Muscle of leg (tissue), 11 donors: ENCODE results near the gene BCR. TPM values are rescaled to one million over a fixed set of nuclear protein-coding genes. Genes with fewer than 3 reads are reported as not detected.
A peak's percentile ranks its signal among the peaks of the same experiment; 100 is the strongest.

Experiments
- DNase-seq: peaks from one replicate; pipeline ENCODE4 v3.0.0; 2013
- H3K27ac ChIP-seq: one replicate; pipeline ENCODE4 v1.5.1; 2013; ENCODE audit warnings: mild to moderate bottlenecking, low read length, control low read depth
- H3K27me3 ChIP-seq: one replicate; pipeline ENCODE4 v1.6.1; 2013; ENCODE audit warnings: low read length; ENCODE audit not compliant: control insufficient read depth, insufficient read depth
- H3K36me3 ChIP-seq: one replicate; pipeline ENCODE4 v1.6.1; 2013; ENCODE audit warnings: low read length; ENCODE audit not compliant: control insufficient read depth, insufficient read depth
- H3K4me1 ChIP-seq: one replicate; pipeline ENCODE4 v1.6.1; 2013; ENCODE audit warnings: low read length; ENCODE audit not compliant: control insufficient read depth, insufficient read depth
- H3K4me3 ChIP-seq: one replicate; pipeline ENCODE4 v1.5.1; 2013; ENCODE audit warnings: low read length, control low read depth
- H3K9me3 ChIP-seq: replicated peaks from 2 replicates; pipeline ENCODE4 v1.6.1; 2013; ENCODE audit warnings: low read depth, low read length; ENCODE audit not compliant: control insufficient read depth
- WGBS: methylation state at CpG from one replicate; pipeline ENCODE4 v1.1.5; 2013; ENCODE audit warnings: missing lambda C conversion rate; ENCODE audit not compliant: insufficient coverage; 5-methylcytosine and 5-hydroxymethylcytosine counted together
- polyA plus RNA-seq, 8 donors: library from polyadenylated mRNA; unstranded; fragments of 120-200 nt; gene quantifications; one replicate each; pipeline versions ENCODE4 v1.2.1 to v1.2.3, GENCODE V29; 2013; ENCODE audit warnings: inconsistent platforms in 1 of 8, low replicate concordance in 1 of 8; ENCODE audit not compliant: insufficient read length in 8 of 8, insufficient read depth in 1 of 8
- total RNA-seq: library from RNA; stranded (reverse); fragments of 120-200 nt; gene quantifications from one replicate; pipeline ENCODE4 v1.2.4, GENCODE V29; 2013

Gene BCR
- total and polyA plus RNA-seq, 9 donors = 12.7 to 27.0 (median 17.7) TPM

GRCh38 chr22:23229646-23230045 is 49.3 kb downstream of the BCR start:
- Histone ChIP-seq H3K36me3 (no peaks in the 10 kb centered on the region), H3K4me3 (no peak overlapping the region), H3K27me3 (peaks cover 35% of the 10 kb centered on the region), H3K27ac (no peak overlapping the region), H3K9me3 (peaks cover 17% of the 10 kb centered on the region), H3K4me1 (peaks cover 70% of the 10 kb centered on the region)
- WGBS = 93% methylated on average over 2 of the region's 4 CpGs
- DNase-seq = no peak

- H3K4me1 ChIP-seq = peaks cover 65% of the 10 kb centered on the region
- no peaks in the 10 kb centered on the region for H3K36me3 ChIP-seq
- H3K27ac ChIP-seq = no peak overlapping the region
- peaks cover 37% of the 10 kb centered on the region for H3K27me3 ChIP-seq
- H3K9me3 ChIP-seq = peaks cover 17% of the 10 kb centered on the region
- no peak overlapping the region for H3K4me3 ChIP-seq
- DNase-seq = no peak
- WGBS = 84% methylated on average over 4 of the region's 10 CpGs
These were observed 50.2 kb downstream of the BCR start for GRCh38 chr22:23230348-23231068.

GRCh38 chr22:23231471-23232093 is 51.3 kb downstream of the BCR start:
- H3K27me3 ChIP-seq = peaks cover 39% of the 10 kb centered on the region
- H3K4me3 ChIP-seq = no peak overlapping the region
- no peak for DNase-seq
- no CpG with 5 or more reads among the region's 5 CpGs for WGBS
- H3K4me1 ChIP-seq = peaks cover 67% of the 10 kb centered on the region
- H3K36me3 ChIP-seq = no peaks in the 10 kb centered on the region
- H3K9me3 ChIP-seq = peaks cover 17% of the 10 kb centered on the region
- no peak overlapping the region for H3K27ac ChIP-seq

GRCh38 chr22:23232094-23232905 is 52.0 kb downstream of the BCR start:
- Histone ChIP-seq H3K4me1 (peaks cover 67% of the 10 kb centered on the region), H3K4me3 (no peak overlapping the region), H3K27ac (no peak overlapping the region), H3K27me3 (peaks cover 37% of the 10 kb centered on the region), H3K9me3 (peaks cover 17% of the 10 kb centered on the region), H3K36me3 (no peaks in the 10 kb centered on the region)
- WGBS = 91% methylated on average over 4 of the region's 9 CpGs
- no peak for DNase-seq

GRCh38 chr22:23233084-23233531 is 52.8 kb downstream of the BCR start:
- 20% methylated on average over 8 of the region's 11 CpGs for WGBS
- H3K36me3 ChIP-seq = no peaks in the 10 kb centered on the region
- no peak overlapping the region for H3K27ac ChIP-seq
- H3K4me3 ChIP-seq = no peak overlapping the region
- H3K9me3 ChIP-seq = peaks cover 14% of the 10 kb centered on the region
- DNase-seq = peak; percentile 67
- peaks cover 72% of the 10 kb centered on the region for H3K4me1 ChIP-seq
- peaks cover 35% of the 10 kb centered on the region for H3K27me3 ChIP-seq

- 52% methylated on average over 7 of the region's 10 CpGs for WGBS
- no peaks in the 10 kb centered on the region for H3K36me3 ChIP-seq
- no peak overlapping the region for H3K4me3 ChIP-seq
- peak; percentile 88 for DNase-seq
- H3K27ac ChIP-seq = no peak overlapping the region
- peaks cover 80% of the 10 kb centered on the region for H3K4me1 ChIP-seq
- peaks cover 8% of the 10 kb centered on the region for H3K9me3 ChIP-seq
- H3K27me3 ChIP-seq = peaks cover 35% of the 10 kb centered on the region
These were observed 53.6 kb downstream of the BCR start for GRCh38 chr22:23233752-23234408.

- no peak overlapping the region for H3K4me3 ChIP-seq
- DNase-seq = no peak
- H3K36me3 ChIP-seq = no peaks in the 10 kb centered on the region
- no peak overlapping the region for H3K27ac ChIP-seq
- H3K4me1 ChIP-seq = peaks cover 82% of the 10 kb centered on the region
- H3K27me3 ChIP-seq = peaks cover 41% of the 10 kb centered on the region
- peaks cover 5% of the 10 kb centered on the region for H3K9me3 ChIP-seq
- 77% methylated on average over 12 of the region's 19 CpGs for WGBS
These were observed 54.3 kb downstream of the BCR start for GRCh38 chr22:23234409-23235161.

- H3K4me3 ChIP-seq = no peak overlapping the region
- 100% methylated on average over 3 of the region's 3 CpGs for WGBS
- peaks cover 44% of the 10 kb centered on the region for H3K27me3 ChIP-seq
- H3K36me3 ChIP-seq = no peaks in the 10 kb centered on the region
- no peak for DNase-seq
- H3K9me3 ChIP-seq = peaks cover 3% of the 10 kb centered on the region
- no peak overlapping the region for H3K27ac ChIP-seq
- peaks cover 82% of the 10 kb centered on the region for H3K4me1 ChIP-seq
These were observed 55.1 kb downstream of the BCR start for GRCh38 chr22:23235425-23235824.

GRCh38 chr22:23236026-23236425 is 55.7 kb downstream of the BCR start:
- Histone ChIP-seq H3K4me1 (peaks cover 76% of the 10 kb centered on the region), H3K27ac (no peak overlapping the region)
- 92% methylated on average over 2 of the region's 3 CpGs for WGBS

More at GRCh38 chr22:23236026-23236425, 55.7 kb downstream of the BCR start:
- DNase-seq = no peak
- peaks cover 46% of the 10 kb centered on the region for H3K27me3 ChIP-seq
- H3K4me3 ChIP-seq = no peak overlapping the region
- no peaks in the 10 kb centered on the region for H3K36me3 ChIP-seq
- H3K9me3 ChIP-seq = peaks cover 3% of the 10 kb centered on the region
